CD4-positive, alpha-beta T cell treated with Interleukin-4 for 1 hour (primary cell): ENCODE results near the gene DRD3.

Experiments used
- DNase-seq, 2 donors: peaks; one replicate each; pipeline ENCODE4 v3.0.0-alpha.2; 2020 to 2022

Gene DRD3

DNA sequence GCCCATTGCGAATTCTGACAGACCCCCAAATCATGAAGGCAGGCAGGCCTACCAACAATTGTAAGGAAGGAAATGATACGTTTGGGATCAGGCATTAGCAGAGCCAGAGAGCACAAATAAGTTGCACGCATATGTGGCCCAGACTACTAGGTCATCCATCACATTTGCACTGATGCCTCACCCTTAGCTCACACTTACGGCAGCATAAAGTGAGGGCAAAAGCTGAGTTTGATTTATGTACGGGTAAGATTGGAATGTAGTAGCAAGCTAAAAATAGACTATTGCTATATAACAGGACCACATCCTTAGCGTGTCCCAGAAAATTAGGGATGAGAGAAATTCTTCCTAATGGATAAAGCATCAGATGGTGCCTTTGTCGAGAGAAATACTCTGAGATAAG is 63.7 kb downstream of the DRD3 start:
- no peak for DNase-seq

DNA sequence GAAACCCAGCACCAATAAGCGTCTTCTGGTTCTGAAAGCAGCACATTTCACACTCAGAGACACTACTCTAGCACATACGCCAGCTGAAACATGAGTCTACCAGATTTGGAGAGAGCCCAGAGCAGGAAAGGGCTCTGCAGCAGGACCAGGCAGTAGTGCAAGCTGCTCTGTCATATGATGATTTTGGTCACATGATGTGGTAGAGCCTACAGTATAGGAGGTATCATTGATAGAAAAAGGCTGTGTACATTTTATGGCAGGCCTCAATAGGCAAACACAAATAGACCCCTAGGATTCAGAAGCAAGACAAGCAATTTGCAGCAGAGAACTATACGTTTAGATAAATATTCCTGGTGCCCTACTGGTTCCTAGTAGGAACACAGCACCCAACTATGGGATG is 64.1 kb downstream of the DRD3 start:
- DNase-seq = no peak

DNA sequence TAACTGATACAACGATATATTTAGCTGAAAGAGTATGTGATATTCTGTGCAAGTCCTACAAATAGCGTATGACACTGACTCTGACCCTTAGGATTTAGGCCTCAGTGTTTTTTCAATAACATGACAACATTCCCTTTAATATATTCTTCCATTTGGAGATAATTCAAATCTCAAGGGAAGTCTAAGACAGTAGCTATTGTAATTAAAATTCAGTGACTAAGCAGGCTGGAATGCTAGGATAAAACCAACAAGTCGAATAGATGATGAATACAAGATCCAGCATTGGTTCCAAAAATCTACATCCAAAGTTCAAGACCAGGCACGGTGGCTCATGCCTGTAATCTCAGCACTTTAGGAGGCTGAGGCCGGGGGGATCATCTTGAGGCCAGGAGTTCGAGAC is 66.2 kb downstream of the DRD3 start:
- DNase-seq = no peak

DNA sequence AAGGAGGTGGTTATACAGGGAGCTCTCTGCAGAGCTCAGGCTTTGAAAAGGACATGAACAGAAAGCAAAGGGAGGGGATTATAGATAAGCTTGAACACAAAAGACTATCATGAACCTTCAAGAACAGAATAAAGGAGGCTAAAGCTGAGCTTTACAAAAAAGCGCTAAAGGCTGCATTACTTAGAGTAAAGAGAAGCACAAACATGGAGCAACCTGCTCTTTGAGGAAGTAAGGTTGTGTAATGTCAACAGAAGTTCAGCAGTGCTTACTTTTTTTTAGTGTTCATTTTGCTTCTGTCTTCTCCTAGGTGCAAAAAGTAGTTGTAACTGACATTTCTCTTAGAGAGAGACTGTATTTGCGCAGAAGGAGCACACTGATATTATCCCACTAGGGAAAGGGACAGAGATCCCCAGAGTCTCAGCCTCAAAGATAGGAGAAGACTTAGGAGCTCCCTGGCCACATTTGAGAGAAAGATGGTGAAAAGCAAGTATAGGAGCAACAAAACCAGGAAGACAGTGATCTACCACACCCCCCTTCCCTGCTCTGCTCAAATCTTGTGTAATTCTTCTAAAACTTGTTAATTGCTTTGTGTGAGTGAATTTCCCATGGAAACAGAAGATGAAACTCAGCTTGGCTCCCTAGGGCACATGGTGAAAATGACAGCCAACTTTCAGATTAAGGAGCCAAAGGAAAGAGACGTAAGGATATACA is 67.6 kb downstream of the DRD3 start:
- no peak for DNase-seq

DNA sequence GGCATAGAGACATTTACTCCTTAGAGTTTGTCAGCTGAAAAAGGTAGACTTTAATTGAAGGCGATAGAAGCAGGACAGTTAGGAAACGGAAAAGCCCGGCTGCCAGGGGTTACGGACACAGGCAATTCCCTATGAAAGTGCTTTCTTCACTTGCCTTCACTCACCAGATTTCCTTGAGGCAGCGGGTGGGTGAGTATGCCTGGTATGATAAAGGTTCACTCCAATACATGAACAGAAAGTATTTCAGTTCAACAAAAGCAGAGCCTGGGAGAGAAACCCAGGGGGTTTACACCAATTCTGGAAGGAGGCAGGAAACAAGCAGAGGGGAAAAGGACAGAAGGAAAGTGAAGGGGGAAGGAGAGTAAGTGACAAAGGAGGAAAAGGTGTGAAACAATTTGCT is 68.4 kb downstream of the DRD3 start:
- no peak for DNase-seq

DNA sequence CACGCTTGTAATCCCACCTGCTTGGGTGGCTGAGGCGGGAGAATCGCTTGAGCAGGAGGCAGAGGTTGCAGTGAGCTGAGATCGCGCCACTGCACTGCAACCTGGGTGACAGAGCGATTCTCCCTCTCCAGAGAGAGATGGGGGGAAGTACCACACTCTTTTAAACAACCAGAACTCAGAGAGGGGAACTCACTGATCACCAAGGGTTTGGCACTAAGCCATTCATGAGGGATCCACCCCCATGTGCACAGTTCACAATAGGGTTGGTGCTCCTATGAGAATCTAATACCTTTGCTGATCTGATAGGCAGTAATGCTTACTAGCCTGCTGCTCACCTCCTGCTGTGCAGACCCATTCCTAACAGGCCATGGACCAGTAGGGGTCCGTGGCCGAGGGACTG is 70.7 kb downstream of the DRD3 start:
- DNase-seq = no peak

DNA sequence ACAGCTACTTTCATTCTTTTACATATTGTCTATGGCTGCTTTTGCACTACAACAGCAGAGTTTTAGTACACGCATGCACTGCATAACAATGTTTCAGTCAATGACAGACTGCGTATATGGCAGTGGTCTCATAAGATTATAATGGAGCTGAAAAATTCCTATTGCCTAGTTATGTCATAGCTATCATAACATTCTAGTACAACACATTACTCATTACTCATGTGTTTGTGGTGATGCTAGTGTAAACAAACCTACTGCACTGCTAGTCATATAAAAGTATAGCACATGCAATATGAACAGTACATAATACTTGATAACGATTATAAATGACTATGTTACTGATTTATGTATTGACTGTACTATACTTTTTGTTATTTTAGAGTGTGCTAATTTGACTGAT is 74.4 kb downstream of the DRD3 start:
- no peak for DNase-seq

DNA sequence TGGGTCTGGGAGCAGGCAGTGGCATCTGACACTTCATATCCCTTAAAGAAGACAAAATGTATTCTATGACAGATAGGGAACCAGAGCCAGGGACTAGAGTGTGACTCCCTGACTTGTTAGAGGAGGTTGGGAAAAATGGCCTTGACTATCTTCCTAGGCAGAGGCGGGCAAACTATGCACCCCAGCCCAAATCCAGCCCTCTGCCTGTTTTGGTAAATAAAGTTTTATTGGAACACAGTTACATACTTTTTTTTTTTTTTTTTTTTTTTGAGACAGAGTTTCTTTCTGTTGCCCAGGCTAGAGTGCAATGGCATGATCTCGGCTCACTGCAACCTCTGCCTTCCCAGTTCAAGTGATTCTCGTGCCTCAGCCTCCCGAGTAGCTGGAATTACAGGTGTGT is 75.0 kb downstream of the DRD3 start:
- DNase-seq = no peak

DNA sequence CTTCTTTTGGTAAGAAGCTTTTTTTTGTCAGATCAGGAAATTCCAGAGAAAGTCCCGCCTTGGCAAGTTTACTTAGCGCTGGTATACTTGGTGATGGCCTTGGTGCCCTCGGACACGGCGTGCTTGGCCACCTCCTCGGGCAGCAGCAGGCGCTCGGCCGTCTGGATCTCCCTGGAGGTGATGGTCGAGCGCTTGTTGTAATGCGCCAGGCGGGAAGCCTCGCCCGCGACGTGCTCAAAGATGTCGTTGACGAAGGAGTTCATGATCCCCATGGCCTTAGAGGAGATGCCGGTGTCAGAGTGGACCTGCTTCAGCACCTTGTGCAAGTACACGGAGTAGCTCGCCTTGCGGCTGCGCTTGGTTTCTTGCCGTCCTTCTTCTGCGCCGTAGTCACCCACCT is 75.7 kb downstream of the DRD3 start:
- no peak for DNase-seq

DNA sequence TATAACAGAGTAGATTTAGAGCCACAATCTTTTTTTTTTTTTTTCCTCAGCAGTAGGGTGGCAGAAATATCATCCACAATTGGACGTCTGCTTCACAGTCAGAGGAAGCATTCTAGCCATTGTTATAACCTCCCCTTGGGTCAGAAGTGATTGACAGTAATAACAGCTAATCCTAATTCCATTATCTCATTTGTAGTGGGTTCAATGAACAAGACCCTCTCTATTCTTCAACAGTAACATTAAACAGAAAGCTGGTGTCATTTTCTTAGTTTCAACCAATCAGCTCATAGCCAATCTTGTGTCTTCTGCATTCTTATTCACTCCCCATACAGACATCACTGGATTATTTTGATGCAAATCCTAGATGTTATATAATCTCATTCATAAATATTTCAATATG is 77.8 kb downstream of the DRD3 start:
- DNase-seq = no peak

DNA sequence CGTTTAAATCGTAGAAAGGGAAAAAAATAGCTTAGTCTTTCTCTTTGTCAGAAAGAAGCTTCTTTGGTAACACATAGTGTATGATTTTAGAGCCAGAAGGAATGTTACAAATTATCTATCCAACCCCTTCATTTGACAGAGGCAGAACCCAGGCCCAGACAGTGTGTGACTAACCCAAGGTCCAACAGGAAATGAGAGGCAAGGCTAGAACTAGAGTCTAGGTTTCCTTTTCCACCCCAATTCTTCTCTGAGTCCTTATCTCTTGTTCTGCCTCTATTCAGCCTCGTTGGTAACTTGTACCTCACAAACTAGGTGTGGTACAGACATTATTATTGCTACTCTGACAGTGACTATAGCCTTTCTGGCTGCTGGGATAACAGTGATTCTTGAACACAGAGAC is 83.1 kb downstream of the DRD3 start:
- DNase-seq = no peak

DNA sequence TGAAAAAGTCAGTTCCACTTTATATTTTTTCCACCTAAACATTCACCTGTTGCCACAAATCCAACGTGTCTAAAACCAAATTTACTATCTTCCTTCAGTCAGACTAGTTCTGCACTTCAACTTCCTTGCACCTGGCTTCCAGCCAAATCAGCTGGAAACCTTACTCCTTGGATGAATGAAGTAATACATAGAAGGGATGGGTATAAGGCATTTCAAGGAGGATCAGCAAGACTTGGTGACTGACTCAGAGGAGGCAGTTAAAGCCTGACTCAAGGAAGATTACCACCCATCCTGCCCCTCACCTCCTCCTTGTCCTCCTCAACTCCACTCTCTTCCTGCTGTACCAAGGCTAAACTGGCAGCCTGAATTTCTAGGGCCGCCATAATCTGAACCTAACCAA is 85.3 kb downstream of the DRD3 start:
- DNase-seq = no peak

DNA sequence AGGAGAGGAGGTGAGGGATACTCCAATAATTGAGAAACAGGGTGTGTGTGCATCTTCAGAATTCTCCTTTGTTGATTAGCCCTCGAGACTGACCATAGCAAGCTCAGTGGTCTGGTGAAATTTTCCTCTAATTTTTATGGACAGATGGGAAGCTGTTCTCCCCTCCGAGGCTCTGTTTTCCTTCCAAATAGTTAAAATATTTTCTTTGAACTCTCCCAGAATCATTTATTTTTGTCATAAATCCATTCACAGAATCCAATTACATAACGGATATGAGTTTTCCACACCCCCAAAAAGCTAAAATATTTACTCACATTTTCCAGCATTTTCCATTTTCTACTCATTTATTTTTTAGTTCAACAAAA is 85.9 kb downstream of the DRD3 start:
- DNase-seq = no peak

DNA sequence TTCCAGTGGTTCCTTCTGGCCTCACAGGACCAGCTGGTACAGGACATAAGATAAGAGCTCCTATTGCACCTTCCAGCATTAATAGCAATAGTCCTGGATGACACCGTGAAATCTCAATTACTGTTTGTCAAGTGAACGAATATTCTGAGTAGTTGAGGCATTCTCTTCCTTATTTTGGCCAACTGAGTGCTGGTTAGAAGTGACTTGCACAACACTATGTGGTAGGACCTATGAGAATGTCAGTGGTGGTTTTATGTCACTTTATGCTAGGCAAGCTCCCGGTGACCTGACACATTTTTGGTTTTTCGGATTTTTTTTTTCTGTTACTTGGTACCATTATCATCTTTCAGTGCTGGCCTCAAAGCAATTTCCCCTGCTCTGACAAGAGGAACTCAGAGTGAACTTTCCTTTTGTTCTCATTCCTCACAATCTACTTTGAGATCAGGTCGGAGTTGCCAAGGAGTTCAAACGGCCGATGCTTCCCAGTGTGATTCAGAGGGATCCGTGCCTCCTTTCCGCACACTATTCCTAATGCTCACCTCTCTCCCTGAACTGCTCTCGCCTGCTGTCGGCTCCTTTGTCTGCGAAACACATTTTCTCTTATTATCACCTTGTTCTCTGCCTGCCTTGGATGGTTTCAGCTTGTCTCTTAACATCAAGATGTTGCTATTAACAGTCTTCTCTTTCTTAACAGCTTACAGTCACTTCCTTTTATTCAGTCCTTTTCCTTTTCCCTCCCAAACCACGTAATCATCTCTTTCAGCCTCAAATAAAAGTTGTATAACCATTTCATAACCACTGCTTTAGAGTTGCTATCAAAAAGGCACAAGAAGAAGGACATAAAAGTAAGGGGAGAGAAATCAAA is 86.5 kb downstream of the DRD3 start:
- no peak for DNase-seq

DNA sequence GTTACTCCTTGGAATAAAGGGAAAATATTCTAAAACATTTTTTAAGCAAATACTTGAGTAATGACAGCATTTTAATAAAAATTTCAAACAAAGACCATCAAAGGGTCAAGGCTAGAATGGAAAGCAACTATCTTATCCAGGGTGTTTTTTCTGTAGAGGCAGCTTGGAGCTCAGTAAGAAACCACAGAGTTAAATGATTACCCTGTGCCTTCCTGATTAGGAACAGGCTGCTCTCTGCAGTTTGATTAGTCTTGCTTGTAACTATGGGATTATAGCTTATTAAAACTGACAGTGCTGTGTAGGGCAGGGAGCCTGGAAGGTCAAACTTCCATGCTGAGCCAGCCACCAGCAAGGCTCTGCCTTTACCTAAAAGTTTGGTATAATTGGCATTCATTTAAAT is 89.2 kb downstream of the DRD3 start:
- no peak for DNase-seq

DNA sequence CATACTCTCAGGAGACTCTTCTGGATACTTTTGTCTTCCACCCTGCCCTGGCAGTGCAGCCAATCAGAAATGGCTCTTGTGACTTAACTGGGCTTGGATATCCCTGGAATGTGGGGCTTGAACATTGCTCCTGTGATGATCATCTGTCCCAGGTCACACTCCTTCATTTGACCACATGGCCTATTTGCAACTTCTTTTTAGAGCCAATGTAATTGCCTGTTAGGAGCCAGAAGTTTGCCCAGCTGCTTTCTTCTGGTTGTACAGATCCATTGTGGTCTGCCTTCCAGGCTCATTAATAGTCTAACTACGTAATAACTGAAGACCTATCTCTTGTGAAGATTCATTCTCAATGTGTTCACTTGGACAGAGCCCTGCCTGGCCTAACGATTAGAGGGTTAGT is 92.5 kb downstream of the DRD3 start:
- DNase-seq = no peak

DNA sequence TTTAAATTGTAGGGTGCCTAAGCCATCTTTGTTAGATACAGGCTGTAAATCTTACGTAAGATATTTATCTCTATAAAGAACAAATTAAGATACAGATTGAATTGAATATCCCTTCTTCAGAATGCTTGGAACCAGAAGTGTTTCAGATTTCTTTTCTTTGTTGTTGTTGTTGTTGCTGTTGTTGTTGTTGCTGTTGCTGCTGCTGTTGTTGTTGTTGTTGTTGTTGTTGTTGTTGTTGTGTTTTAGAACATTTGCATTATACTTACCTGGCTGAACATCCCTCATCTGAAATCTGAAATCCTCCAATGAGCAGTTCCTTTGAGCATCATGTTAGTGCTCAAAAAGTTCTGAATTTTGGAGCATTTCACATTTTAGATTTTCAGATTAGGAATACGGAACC is 95.7 kb downstream of the DRD3 start:
- DNase-seq = no peak

DNA sequence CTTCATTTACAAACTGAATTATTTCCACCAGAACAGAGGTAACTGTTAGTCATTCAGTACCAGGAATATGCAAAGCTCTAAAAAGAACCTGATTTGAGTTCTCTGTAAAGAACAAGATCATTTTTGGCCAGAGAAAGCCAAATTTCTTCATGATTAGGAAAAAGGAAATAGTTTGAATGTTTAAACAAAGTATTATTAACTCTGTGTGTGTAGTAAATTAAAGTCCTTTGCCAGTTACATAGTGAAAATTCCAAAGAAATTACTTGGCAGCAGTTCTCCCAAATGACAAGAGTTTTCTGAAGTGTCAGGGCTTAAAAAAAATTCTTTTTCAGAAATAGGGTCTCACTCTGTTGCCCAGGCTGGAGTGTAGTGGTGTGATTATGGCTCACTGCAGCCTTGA is 97.8 kb downstream of the DRD3 start:
- no peak for DNase-seq

DNA sequence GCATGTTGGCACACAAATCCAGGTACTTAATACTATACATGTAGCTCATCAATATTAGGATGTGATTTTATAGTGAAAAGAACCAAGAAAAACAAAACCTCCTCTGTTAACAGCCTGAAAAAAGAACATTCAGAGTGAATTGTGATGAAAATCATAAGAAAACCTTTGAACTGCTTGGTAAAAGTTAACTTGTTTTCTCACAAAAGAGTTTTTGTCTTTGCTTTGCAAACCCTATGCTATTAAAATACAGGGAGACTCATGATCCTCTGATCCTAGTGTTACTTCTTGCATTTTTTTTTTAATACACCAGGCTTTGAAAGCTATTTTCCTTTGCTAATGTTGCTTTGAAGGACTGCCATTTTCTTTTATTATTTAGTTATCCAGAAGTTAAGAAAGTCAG is 98.7 kb downstream of the DRD3 start:
- no peak for DNase-seq

DNA sequence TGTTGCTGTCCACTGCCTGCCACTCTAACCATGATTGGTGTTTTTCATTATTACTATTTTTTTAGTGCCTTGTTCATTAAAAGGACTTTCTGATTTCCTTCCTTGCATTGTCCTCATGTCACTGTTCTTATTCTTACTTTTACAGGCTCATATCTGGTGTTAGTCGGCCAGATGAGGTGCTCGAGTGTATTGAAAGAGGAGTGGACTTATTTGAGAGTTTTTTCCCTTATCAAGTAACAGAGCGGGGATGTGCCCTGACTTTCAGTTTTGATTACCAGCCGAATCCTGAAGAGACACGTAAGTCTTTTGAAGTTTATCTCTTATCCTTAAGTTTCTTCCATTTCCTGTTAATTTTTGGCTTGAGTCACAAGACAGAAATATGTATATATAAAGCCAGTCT is 99.1 kb downstream of the DRD3 start:
- DNase-seq = no peak

DNA sequence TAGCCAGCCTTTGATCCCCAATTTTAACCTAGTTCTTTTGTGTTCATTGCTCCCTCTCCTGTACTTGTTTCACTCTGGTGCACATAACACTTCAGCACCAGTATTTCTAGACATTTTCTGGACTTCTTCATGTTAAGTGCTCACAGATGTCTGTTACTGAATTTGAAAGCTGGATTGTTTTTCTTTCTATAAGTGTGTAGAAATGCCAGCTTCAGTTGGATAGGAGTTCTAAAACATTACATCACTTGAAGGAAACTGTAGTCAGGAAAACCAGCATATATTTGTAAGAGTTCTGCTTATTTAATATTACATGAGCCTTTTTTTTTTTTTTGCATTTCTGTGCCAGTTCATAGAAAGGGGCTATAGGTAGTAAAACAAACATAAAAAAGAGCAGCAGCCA is 100.7 kb downstream of the DRD3 start:
- no peak for DNase-seq
